ENCODE data around the gene TNFSF15. TPM values are rescaled to one million over a fixed set of nuclear protein-coding genes. Genes with fewer than 3 reads are reported as not detected.

TNFSF15 gene
- total RNA-seq (under 1 TPM in 1 of 5 donors, not detected in 4; 0.07 TPM), total RNA-seq (0 to 1.4 (median 0.05) reads per million in 29 experiments)
- 0.07 TPM for total RNA-seq (2013)

DNA sequence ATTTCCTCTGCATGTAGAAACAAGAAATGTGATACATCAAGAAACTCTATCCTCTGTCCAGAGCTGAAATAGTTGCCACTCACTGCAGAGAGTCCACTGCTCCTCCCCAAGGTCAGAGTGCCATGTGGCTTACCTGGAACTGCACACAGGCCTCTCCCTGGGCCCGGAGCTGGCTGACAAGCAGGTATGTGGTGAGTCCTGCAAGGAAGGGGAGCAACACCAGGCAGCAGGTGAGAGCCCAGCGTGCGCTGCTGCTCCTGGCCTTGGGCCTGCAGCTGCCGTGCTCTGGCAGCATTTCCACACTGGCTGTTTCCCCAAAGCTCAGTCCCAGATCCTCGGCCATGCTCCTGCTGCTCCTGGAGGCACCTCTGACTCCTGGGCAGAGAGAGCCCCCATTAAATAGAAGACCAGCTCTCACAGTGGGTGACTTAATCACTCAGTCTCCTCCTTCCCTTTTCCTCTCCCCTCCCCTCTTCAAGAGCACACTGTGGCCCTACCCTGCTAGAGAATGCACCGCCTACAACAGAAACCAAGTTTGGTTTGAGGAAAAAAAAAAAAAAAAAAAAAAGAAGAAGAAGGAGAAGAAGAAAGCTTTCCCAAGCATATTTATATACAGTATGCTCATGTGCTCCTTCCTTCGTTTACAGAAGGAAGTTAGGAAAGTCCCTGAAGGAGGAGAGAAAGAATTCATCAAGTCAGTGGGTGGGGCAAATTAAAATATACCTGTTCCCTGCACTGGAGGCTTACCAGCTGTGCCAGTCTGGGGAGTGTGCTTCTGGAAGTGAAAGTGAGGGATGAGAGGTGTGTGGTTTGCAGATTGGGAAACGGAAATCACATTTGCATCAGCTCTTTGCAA lies at the start of gene TNFSF15:
TSS of gene TNFSF15 (minus strand) at position 370 of the 856 bp plus-strand sequence. CDS start at position 343, 27 bp downstream.
- Histone ChIP-seq H3K9me3 (no peaks in the 10 kb centered on the region), H3K36me3 (ENCODE audit: control insufficient read depth in 2 of 2, extremely low read depth in 1 of 2, insufficient read depth in 1 of 2, low read length in 1 of 2) (no peaks in the 10 kb centered on the region), H3K4me3 (ENCODE audit: control insufficient read depth in 1 of 2, extremely low read depth in 1 of 2, low read length in 1 of 2) (no peak within 1 kb of the TSS), H3K4me1 (ENCODE audit: control insufficient read depth in 1 of 2, extremely low read depth in 1 of 2, insufficient read depth in 2 of 2, low read length in 2 of 2) (peaks cover 10 to 18% of the 10 kb centered on the region in 2 experiments), H3K27ac (ENCODE audit: low read length) (no peak within 1 kb of the TSS), H3K27me3 (replicated peaks in 1 of 2; ENCODE audit: control insufficient read depth in 2 of 2, extremely low read depth in 1 of 2, insufficient read depth in 2 of 2, low read length in 1 of 2) (no peaks in the 10 kb centered on the region)
- POLR2A ChIA-PET, result no interaction called here
- Mint-ChIP-seq H3K27ac (peak within 1 kb of the TSS; percentile 47 to 85), H3K4me3 (peak within 1 kb of the TSS; percentile 42 to 71 (median 44)), H3K9me3 (no peaks in the 10 kb centered on the region), H3K36me3 (no peaks in the 10 kb centered on the region), H3K27me3 (peaks cover 0 to 3% of the 10 kb centered on the region in 2 donors), H3K4me1 (peaks cover 24 to 43% (median 30%) of the 10 kb centered on the region in 3 donors)
- WGBS (ENCODE audit: insufficient coverage), result 67% methylated on average over 3 of the region's 8 CpGs
- ATAC-seq (replicated peaks in 1 of 4) (peak; percentile 23 to 72 (median 54)), DNase-seq (peak in 2 of 35 experiments; percentile 4 to 20)
- CTCF ChIA-PET, result interaction anchor here (0.6 kb wide), 4 partner anchors 45 to 868 kb away, joined by 3 to 10 read pairs (median 4); no protein-coding TSS in a partner anchor

- no peaks in the 10 kb centered on the region for H3K36me3 Mint-ChIP-seq
- peaks cover 0 to 4% (median 0%) of the 10 kb centered on the region in 3 donors for H3K9me3 Mint-ChIP-seq
- Histone ChIP-seq H3K4me1 (ENCODE audit: control insufficient read depth in 1 of 2, extremely low read depth in 1 of 2, insufficient read depth in 2 of 2, low read length in 2 of 2) (no peaks in the 10 kb centered on the region), H3K27me3 (replicated peaks in 1 of 2; ENCODE audit: control insufficient read depth in 2 of 2, extremely low read depth in 1 of 2, insufficient read depth in 2 of 2, low read length in 1 of 2) (no peaks in the 10 kb centered on the region), H3K4me3 (ENCODE audit: control insufficient read depth in 1 of 2, extremely low read depth in 1 of 2, low read length in 1 of 2) (no peak overlapping the region), H3K36me3 (ENCODE audit: control insufficient read depth in 2 of 2, extremely low read depth in 1 of 2, insufficient read depth in 1 of 2, low read length in 1 of 2) (no peaks in the 10 kb centered on the region), H3K9me3 (no peaks in the 10 kb centered on the region), H3K27ac (ENCODE audit: low read length) (no peak overlapping the region)
- ChIA-PET CTCF (no interaction called here), POLR2A (interaction anchor here in 1 of 2 donors (0.6 to 0.8 kb wide), 2 partner anchors 12 to 668 kb away, joined by 11 to 13 read pairs; no protein-coding TSS in a partner anchor)
- WGBS (ENCODE audit: insufficient coverage), result no CpG with 5 or more reads among the region's 2 CpGs
- no peak for DNase-seq
- H3K4me3 Mint-ChIP-seq, result no peak overlapping the region
- no peaks in the 10 kb centered on the region for H3K27me3 Mint-ChIP-seq
- ATAC-seq (replicated peaks in 1 of 4), result no peak
- H3K27ac Mint-ChIP-seq, result no peak overlapping the region
- peaks cover 5 to 10% (median 9%) of the 10 kb centered on the region in 3 donors for H3K4me1 Mint-ChIP-seq
These were observed 49.6 kb upstream of the TNFSF15 start for GRCh38 chr9:114855488-114855887.

- Mint-ChIP-seq H3K27me3 (no peaks in the 10 kb centered on the region), H3K4me3 (no peak overlapping the region), H3K27ac (no peak overlapping the region), H3K4me1 (peaks cover 5 to 11% (median 9%) of the 10 kb centered on the region in 3 donors), H3K9me3 (peaks cover 0 to 4% (median 0%) of the 10 kb centered on the region in 3 donors), H3K36me3 (no peaks in the 10 kb centered on the region)
- ATAC-seq (replicated peaks in 1 of 4), result no peak
- CTCF ChIA-PET, result interaction anchor here in 1 of 2 donors (0.6 kb wide), 1 partner anchor 826 kb away, joined by 3 read pairs; no protein-coding TSS in a partner anchor
- Histone ChIP-seq H3K36me3 (ENCODE audit: control insufficient read depth in 2 of 2, extremely low read depth in 1 of 2, insufficient read depth in 1 of 2, low read length in 1 of 2) (no peaks in the 10 kb centered on the region), H3K27ac (ENCODE audit: low read length) (no peak overlapping the region), H3K9me3 (no peaks in the 10 kb centered on the region), H3K4me3 (ENCODE audit: control insufficient read depth in 1 of 2, extremely low read depth in 1 of 2, low read length in 1 of 2) (no peak overlapping the region), H3K4me1 (ENCODE audit: control insufficient read depth in 1 of 2, extremely low read depth in 1 of 2, insufficient read depth in 2 of 2, low read length in 2 of 2) (no peaks in the 10 kb centered on the region), H3K27me3 (replicated peaks in 1 of 2; ENCODE audit: control insufficient read depth in 2 of 2, extremely low read depth in 1 of 2, insufficient read depth in 2 of 2, low read length in 1 of 2) (no peaks in the 10 kb centered on the region)
- no CpG with 5 or more reads among the region's 7 CpGs for WGBS (ENCODE audit: insufficient coverage)
- no peak for DNase-seq
- POLR2A ChIA-PET, result interaction anchor here in 1 of 2 donors (0.6 to 0.8 kb wide), 2 partner anchors 411 to 667 kb away, joined by 3 to 13 read pairs; no protein-coding TSS in a partner anchor
These were observed 49.0 kb upstream of the TNFSF15 start for GRCh38 chr9:114854736-114855355.

GRCh38 chr9:114853071-114853855 lies 47.4 kb upstream of the TNFSF15 start:
- Mint-ChIP-seq H3K36me3 (no peaks in the 10 kb centered on the region), H3K9me3 (peaks cover 0 to 4% (median 0%) of the 10 kb centered on the region in 3 donors), H3K4me1 (peaks cover 5 to 11% (median 9%) of the 10 kb centered on the region in 3 donors), H3K27me3 (no peaks in the 10 kb centered on the region), H3K27ac (no peak overlapping the region), H3K4me3 (no peak overlapping the region)
- ATAC-seq (replicated peaks in 1 of 4) (no peak), DNase-seq (no peak)
- Histone ChIP-seq H3K4me1 (ENCODE audit: control insufficient read depth in 1 of 2, extremely low read depth in 1 of 2, insufficient read depth in 2 of 2, low read length in 2 of 2) (no peaks in the 10 kb centered on the region), H3K9me3 (no peaks in the 10 kb centered on the region), H3K36me3 (ENCODE audit: control insufficient read depth in 2 of 2, extremely low read depth in 1 of 2, insufficient read depth in 1 of 2, low read length in 1 of 2) (no peaks in the 10 kb centered on the region), H3K27me3 (replicated peaks in 1 of 2; ENCODE audit: control insufficient read depth in 2 of 2, extremely low read depth in 1 of 2, insufficient read depth in 2 of 2, low read length in 1 of 2) (no peaks in the 10 kb centered on the region), H3K27ac (ENCODE audit: low read length) (no peak overlapping the region), H3K4me3 (ENCODE audit: control insufficient read depth in 1 of 2, extremely low read depth in 1 of 2, low read length in 1 of 2) (no peak overlapping the region)
- ChIA-PET POLR2A (interaction anchor here in 1 of 2 donors (0.6 kb wide), 1 partner anchor 118 kb away, joined by 3 read pairs; no protein-coding TSS in a partner anchor), CTCF (interaction anchor here in 1 of 2 donors (0.6 kb wide), 1 partner anchor 161 kb away, joined by 3 read pairs; no protein-coding TSS in a partner anchor)
- 88% methylated on average over 2 of the region's 3 CpGs for WGBS (ENCODE audit: insufficient coverage)

DNA sequence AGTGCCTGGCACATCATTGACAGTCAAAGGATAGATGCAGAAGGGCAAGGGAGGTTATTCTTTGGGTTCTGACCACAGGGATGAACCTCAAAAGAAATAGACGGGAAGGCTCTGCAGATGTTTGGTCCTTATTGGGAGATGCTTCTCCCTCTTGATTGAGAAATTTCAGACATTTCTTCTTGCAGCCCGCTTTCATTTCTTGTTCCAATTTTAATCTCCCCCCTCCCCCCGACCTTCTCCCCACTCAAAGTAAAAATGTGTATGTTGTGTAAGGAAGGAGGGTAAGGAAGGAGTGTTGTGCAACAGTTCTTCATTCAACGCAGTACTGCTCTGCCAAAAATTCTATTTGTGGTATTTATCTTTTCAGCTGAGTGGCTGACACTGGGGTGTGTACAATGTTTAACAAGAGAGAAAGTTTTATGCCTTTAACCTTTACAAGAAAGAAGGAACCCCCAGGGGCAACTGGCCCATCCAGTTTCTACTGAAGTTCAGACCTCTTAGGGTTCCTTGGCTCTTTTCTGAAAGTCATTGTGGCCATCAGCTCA lies 46.3 kb upstream of the TNFSF15 start:
- POLR2A ChIA-PET, result interaction anchor here in 1 of 2 donors (0.6 kb wide), 1 partner anchor 119 kb away, joined by 3 read pairs; no protein-coding TSS in a partner anchor
- H3K27me3 Mint-ChIP-seq, result no peaks in the 10 kb centered on the region
- no peaks in the 10 kb centered on the region for H3K27me3 ChIP-seq (replicated peaks in 1 of 2; ENCODE audit: control insufficient read depth in 2 of 2, extremely low read depth in 1 of 2, insufficient read depth in 2 of 2, low read length in 1 of 2)
- H3K4me1 Mint-ChIP-seq, result peaks cover 5 to 11% (median 9%) of the 10 kb centered on the region in 3 donors
- no peaks in the 10 kb centered on the region for H3K9me3 ChIP-seq
- H3K36me3 Mint-ChIP-seq, result no peaks in the 10 kb centered on the region
- H3K4me3 Mint-ChIP-seq, result no peak overlapping the region
- no peak overlapping the region for H3K4me3 ChIP-seq (ENCODE audit: control insufficient read depth in 1 of 2, extremely low read depth in 1 of 2, low read length in 1 of 2)
- no peaks in the 10 kb centered on the region for H3K9me3 Mint-ChIP-seq
- ATAC-seq (replicated peaks in 1 of 4) (no peak), DNase-seq (no peak)
- WGBS (ENCODE audit: insufficient coverage), result no CpG with 5 or more reads among the region's 4 CpGs
- H3K27ac ChIP-seq (ENCODE audit: low read length), result no peak overlapping the region
- H3K36me3 ChIP-seq (ENCODE audit: control insufficient read depth in 2 of 2, extremely low read depth in 1 of 2, insufficient read depth in 1 of 2, low read length in 1 of 2), result no peaks in the 10 kb centered on the region
- no peaks in the 10 kb centered on the region for H3K4me1 ChIP-seq (ENCODE audit: control insufficient read depth in 1 of 2, extremely low read depth in 1 of 2, insufficient read depth in 2 of 2, low read length in 2 of 2)
- H3K27ac Mint-ChIP-seq, result peak overlapping the region in 1 of 2 donors; percentile 18
- CTCF ChIA-PET, result interaction anchor here in 1 of 2 donors (0.7 kb wide), 1 partner anchor 108 kb away, joined by 10 read pairs; no protein-coding TSS in a partner anchor
